IMR-90 (cell line): ENCODE measurements around the gene AHCYL1. TPM values are rescaled to one million over a fixed set of nuclear protein-coding genes. Genes with fewer than 3 reads are reported as not detected.

ENCODE experiments used
- ATAC-seq: fragments of 200-7000 bp; cut with Tn5 transposase; 2 replicates; pipeline ENCODE4 v1.9.1; 2020; ENCODE audit warnings: low read depth, mild to moderate bottlenecking, moderate library complexity
- BruUV-seq: library from RNA; stranded (reverse); fragments of 400-500 nt; replicated peaks from 2 replicates; lab custom pipeline; 2021; lab: Mats Ljungman, UMichigan
- CTCF ChIA-PET: fragments of 300-600 bp; formaldehyde crosslinking; extraction: SDS; loops from one replicate; lab custom pipeline; 2021; ENCODE audit warnings: antibody characterized with exemption; lab: Yijun Ruan, JAX
- POLR2A ChIA-PET: fragments of 300-600 bp; sonication (Branson Sonifier 250); formaldehyde crosslinking; loops from one replicate; lab custom pipeline; 2022; ENCODE audit warnings: antibody characterized with exemption; ENCODE audit not compliant: unreplicated experiment; lab: Charles Lee
- DNase-seq: peaks from one replicate; pipeline ENCODE4 v3.0.0; 2013
- H2AFZ ChIP-seq: replicated peaks from 2 replicates; pipeline ENCODE3; 2013; ENCODE audit warnings: low read length, mild to moderate bottlenecking; ENCODE audit not compliant: poor library complexity
- H2AK5ac ChIP-seq: 2 replicates; pipeline ENCODE4 v1.6.1; 2013; ENCODE audit warnings: low read depth, low read length, inconsistent platforms
- H2AK9ac ChIP-seq: replicated peaks from 2 replicates; pipeline ENCODE3; 2013; ENCODE audit warnings: mild to moderate bottlenecking, low read depth, low read length, moderate library complexity; ENCODE audit not compliant: poor library complexity
- H2BK120ac ChIP-seq: 2 replicates; pipeline ENCODE4 v1.6.1; 2013; ENCODE audit warnings: low read depth, low read length, inconsistent platforms
- H2BK15ac ChIP-seq: 3 replicates; pipeline ENCODE4 v1.6.1; 2013; ENCODE audit warnings: low read depth, low read length, inconsistent platforms
- H2BK20ac ChIP-seq: 2 replicates; pipeline ENCODE4 v1.6.1; 2013; ENCODE audit warnings: low read depth, mild to moderate bottlenecking, inconsistent platforms, low read length, moderate library complexity
- H2BK5ac ChIP-seq: 2 replicates; pipeline ENCODE4 v1.6.1; 2013; ENCODE audit warnings: mild to moderate bottlenecking, low read depth, low read length, inconsistent platforms; ENCODE audit not compliant: poor library complexity, severe bottlenecking
- H3K14ac ChIP-seq: replicated peaks from 2 replicates; pipeline ENCODE4 v1.6.1; 2013; ENCODE audit warnings: low read depth, low read length, inconsistent platforms
- H3K18ac ChIP-seq: 2 replicates; pipeline ENCODE4 v1.6.1; 2013; ENCODE audit warnings: low read depth, low read length, control low read depth
- H3K23ac ChIP-seq: 2 replicates; pipeline ENCODE4 v1.6.1; 2013; ENCODE audit warnings: low read depth, low read length, inconsistent platforms
- H3K27ac ChIP-seq: 2 replicates; pipeline ENCODE4 v1.5.1; 2013; ENCODE audit warnings: mild to moderate bottlenecking, control low read depth, low read length; ENCODE audit not compliant: insufficient read depth
- H3K27me3 ChIP-seq: 2 replicates; pipeline ENCODE4 v1.6.1; 2013; ENCODE audit warnings: low read length; ENCODE audit not compliant: control insufficient read depth, insufficient read depth
- H3K36me3 ChIP-seq: 2 replicates; pipeline ENCODE4 v1.6.1; 2013; ENCODE audit warnings: low read length, mixed read lengths; ENCODE audit not compliant: control insufficient read depth, insufficient read depth
- H3K4ac ChIP-seq: 2 replicates; pipeline ENCODE4 v1.6.1; 2013; ENCODE audit warnings: low read depth, low read length, inconsistent platforms
- H3K4me1 ChIP-seq: 2 replicates; pipeline ENCODE4 v1.6.1; 2013; ENCODE audit warnings: low read length, mixed read lengths; ENCODE audit not compliant: control insufficient read depth, insufficient read depth
- H3K4me2 ChIP-seq: 2 replicates; pipeline ENCODE4 v1.6.1; 2013; ENCODE audit warnings: low read depth, mild to moderate bottlenecking, control low read depth, low read length, moderate library complexity
- H3K4me3 ChIP-seq: 2 replicates; pipeline ENCODE4 v1.5.1; 2013; ENCODE audit warnings: low read depth, mild to moderate bottlenecking, control low read depth, low read length, moderate library complexity; ENCODE audit not compliant: insufficient read depth
- H3K56ac ChIP-seq: 2 replicates; pipeline ENCODE4 v1.6.1; 2013; ENCODE audit warnings: low read length, inconsistent platforms; ENCODE audit not compliant: insufficient read depth; ENCODE audit errors: extremely low read depth
- H3K79me1 ChIP-seq, 2 experiments: 2 replicates each; pipeline ENCODE4 v1.6.1; 2013; ENCODE audit warnings: low read length in 2 of 2, inconsistent platforms in 1 of 2, low read depth in 1 of 2
- H3K9ac ChIP-seq: 2 replicates; pipeline ENCODE4 v1.6.1; 2013; ENCODE audit warnings: low read depth, low read length, control low read depth
- H3K9me1 ChIP-seq: 2 replicates; pipeline ENCODE4 v1.6.1; 2013; ENCODE audit warnings: low read length, inconsistent platforms; ENCODE audit not compliant: insufficient read depth
- H3K9me3 ChIP-seq: 2 replicates; pipeline ENCODE4 v1.6.1; 2013; ENCODE audit warnings: low read length; ENCODE audit not compliant: control insufficient read depth, insufficient read depth
- H4K20me1 ChIP-seq: 2 replicates; pipeline ENCODE4 v1.6.1; 2013; ENCODE audit warnings: low read length, inconsistent platforms; ENCODE audit not compliant: insufficient read depth
- H4K5ac ChIP-seq: 2 replicates; pipeline ENCODE4 v1.6.1; 2013; ENCODE audit warnings: mild to moderate bottlenecking, low read depth, low read length, control low read depth
- H4K8ac ChIP-seq, 2 experiments: 2 replicates each; pipeline ENCODE4 v1.6.1; 2013; ENCODE audit warnings: low read depth in 2 of 2, low read length in 2 of 2, control low read depth in 1 of 2, inconsistent platforms in 1 of 2
- H4K91ac ChIP-seq: 2 replicates; pipeline ENCODE4 v1.6.1; 2013; ENCODE audit warnings: low read depth, low read length, inconsistent platforms; ENCODE audit not compliant: insufficient read depth
- BHLHE40 ChIP-seq: fragments of 150-350 bp; IDR thresholded peaks from 2 replicates; pipeline ENCODE4 v1.6.1; 2016; ENCODE audit warnings: mild to moderate bottlenecking, low read depth, low read length
- CEBPB ChIP-seq: IDR thresholded peaks from 2 replicates; pipeline ENCODE4 v1.6.1; 2012; ENCODE audit warnings: low read depth, low read length, improper control_type of control experiment
- CHD1 ChIP-seq: IDR thresholded peaks from 2 replicates; pipeline ENCODE4 v1.6.1; 2012; ENCODE audit warnings: low read depth, low read length, improper control_type of control experiment
- CTCF ChIP-seq: conservative IDR thresholded peaks from 2 replicates; pipeline ENCODE4 v1.5.1; 2012; ENCODE audit warnings: mild to moderate bottlenecking, low read depth, low read length, improper control_type of control experiment
- ELK1 ChIP-seq: fragments of 150-350 bp; IDR thresholded peaks from 2 replicates; pipeline ENCODE4 v1.6.1; 2016; ENCODE audit warnings: low read depth, mild to moderate bottlenecking, low read length, moderate library complexity, borderline replicate concordance
- FOS ChIP-seq: fragments of 150-350 bp; IDR thresholded peaks from 2 replicates; pipeline ENCODE4 v1.6.1; 2016; ENCODE audit warnings: low read depth, low read length
- MAFK ChIP-seq: IDR thresholded peaks from 2 replicates; pipeline ENCODE4 v1.6.1; 2012; ENCODE audit warnings: low read depth, low read length, improper control_type of control experiment
- MAZ ChIP-seq: IDR thresholded peaks from 2 replicates; pipeline ENCODE4 v1.6.1; 2012; ENCODE audit warnings: low read depth, mild to moderate bottlenecking, low read length, improper control_type of control experiment, moderate library complexity, borderline replicate concordance
- MXI1 ChIP-seq: IDR thresholded peaks from 2 replicates; pipeline ENCODE4 v1.6.1; 2012; ENCODE audit warnings: low read depth, mild to moderate bottlenecking, low read length, moderate library complexity, borderline replicate concordance
- NFE2L2 ChIP-seq: fragments of 150-350 bp; IDR thresholded peaks from 2 replicates; pipeline ENCODE4 v1.6.1; 2016; ENCODE audit warnings: low read depth, mild to moderate bottlenecking, low read length
- POLR2A ChIP-seq: IDR thresholded peaks from 2 replicates; pipeline ENCODE4 v1.6.1; 2012; ENCODE audit warnings: mild to moderate bottlenecking, low read depth, low read length
- RAD21 ChIP-seq: IDR thresholded peaks from 2 replicates; pipeline ENCODE4 v1.6.1; 2012; ENCODE audit warnings: low read length, improper control_type of control experiment
- RCOR1 ChIP-seq: IDR thresholded peaks from 2 replicates; pipeline ENCODE4 v1.6.1; 2012; ENCODE audit warnings: mild to moderate bottlenecking, low read length, improper control_type of control experiment; ENCODE audit not compliant: insufficient replicate concordance
- RFX5 ChIP-seq: IDR thresholded peaks from 2 replicates; pipeline ENCODE4 v1.8.0; 2012; ENCODE audit warnings: low read depth, mild to moderate bottlenecking, low read length, moderate library complexity
- SMC3 ChIP-seq: fragments of 150-350 bp; IDR thresholded peaks from 2 replicates; pipeline ENCODE4 v1.6.1; 2016; ENCODE audit warnings: low read depth, mild to moderate bottlenecking, antibody characterized with exemption, low read length, moderate library complexity
- USF2 ChIP-seq: fragments of 150-350 bp; IDR thresholded peaks from 2 replicates; pipeline ENCODE4 v1.6.1; 2017; ENCODE audit warnings: mild to moderate bottlenecking, antibody characterized with exemption, low read length, low read depth
- WGBS, 2 experiments: methylation state at CpG; one replicate each; pipeline versions ENCODE4 v1.1.5 to v1.1.7; 2013; ENCODE audit warnings: missing lambda C conversion rate in 2 of 2; ENCODE audit not compliant: insufficient read length in 1 of 2; ENCODE audit errors: extremely low coverage in 2 of 2; 5-methylcytosine and 5-hydroxymethylcytosine counted together
- dilution Hi-C: fragments of 300-500 bp; cut with HindIII; formaldehyde crosslinking; loops from one replicate; pipeline ENCODE4 v1.14.3; 2018; ENCODE audit warnings: low sequenced_read_pairs; ENCODE audit not compliant: unreplicated experiment
- in situ Hi-C: fragments of 300-500 bp; cut with MboI; formaldehyde crosslinking; loops from 3 replicates; pipeline ENCODE4 v1.14.3; 2019; ENCODE audit warnings: low sequenced_read_pairs, inconsistent platforms, mixed read lengths
- intact Hi-C: fragments of 100-400 bp; cut with micrococcal nuclease; formaldehyde crosslinking; loops from 2 replicates; pipeline ENCODE4 v1.10.0; 2022
- polyA plus RNA-seq, 3 experiments: library from polyadenylated mRNA; depleted of rRNA; stranded (reverse); fragments of >200 nt; gene quantifications; 2 replicates each; pipeline ENCODE4 v1.2.3, GENCODE V29; 2012; ENCODE audit warnings: low replicate concordance in 1 of 3
- total RNA-seq: library from RNA; depleted of rRNA; stranded (reverse); fragments of >200 nt; gene quantifications from 2 replicates; pipeline ENCODE4 v1.2.3, GENCODE V29; 2012

The AHCYL1 gene
- total and polyA plus RNA-seq, 2 of the 4 experiments (the other 2 are of a cell fraction) = 75.1 to 76.0 TPM

DNA sequence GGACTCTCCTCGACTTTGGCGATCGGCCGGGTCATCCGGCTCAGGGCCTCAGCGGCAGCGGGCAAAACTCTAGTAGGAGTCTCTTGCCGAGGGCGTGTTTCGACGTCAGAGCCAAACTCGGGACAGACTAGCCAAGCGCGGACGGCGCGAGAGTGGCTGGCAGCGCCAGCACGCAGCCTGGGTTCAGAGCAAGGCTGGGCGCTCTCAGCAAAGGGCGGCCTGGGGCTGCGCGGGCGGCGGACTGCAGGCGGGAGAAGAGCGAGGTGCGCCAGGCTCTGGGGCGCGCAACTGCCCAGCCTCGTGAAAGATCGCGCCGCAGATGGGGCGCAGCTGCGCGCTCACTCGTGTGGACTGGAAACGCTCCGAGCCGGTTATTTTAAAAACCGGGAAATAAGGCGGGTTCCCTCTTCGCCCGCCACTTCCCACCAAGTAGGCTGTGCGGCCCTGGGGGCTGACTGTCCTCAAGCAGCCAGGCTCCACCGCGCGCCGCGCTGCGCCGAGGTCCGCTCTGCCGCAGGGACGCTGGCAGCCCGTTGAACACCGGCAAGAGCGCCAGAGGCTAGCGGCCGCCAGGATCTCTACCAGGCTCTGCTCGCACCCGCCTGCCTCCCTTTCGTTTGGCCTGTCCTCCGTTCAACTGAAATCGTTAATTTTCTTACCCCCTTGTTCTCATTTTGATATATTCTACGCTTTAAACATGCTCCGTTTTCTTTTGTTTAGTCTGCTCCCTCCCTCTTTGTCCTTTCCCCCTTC lies 83.5 kb downstream of the AHCYL1 start:
- H3K4me1 ChIP-seq = no peaks in the 10 kb centered on the region; the same call in 1 of the 2 replicates
- no peak overlapping the region for H2BK120ac ChIP-seq
- H4K20me1 ChIP-seq = peaks cover 21% of the 10 kb centered on the region; the same call in 1 of the 2 replicates
- dilution Hi-C loops (no loop called here), intact Hi-C loops (no loop called here), in situ Hi-C loops (no loop called here)
- no peak overlapping the region for H3K27ac ChIP-seq
- no peak overlapping the region for H3K4ac ChIP-seq
- no peak overlapping the region for H4K91ac ChIP-seq
- DNase-seq (no peak), ATAC-seq (no peak)
- TF ChIP-seq MAFK (no peak), FOS (no peak), USF2 (no peak), POLR2A (no peak), CHD1 (no peak), NFE2L2 (no peak), MAZ (no peak), RCOR1 (no peak), SMC3 (no peak), CTCF (no peak), RAD21 (no peak), RFX5 (no peak), BHLHE40 (no peak), CEBPB (no peak), MXI1 (no peak), ELK1 (no peak)
- no peaks in the 10 kb centered on the region for H3K79me1 ChIP-seq
- no peak overlapping the region for H3K4me3 ChIP-seq
- H3K9ac ChIP-seq = no peak overlapping the region
- H3K9me1 ChIP-seq = no peaks in the 10 kb centered on the region
- H4K5ac ChIP-seq = no peak overlapping the region
- H2BK15ac ChIP-seq = no peak overlapping the region
- no peak overlapping the region for H3K23ac ChIP-seq
- H3K9me3 ChIP-seq = peaks cover 24% of the 10 kb centered on the region
- H3K18ac ChIP-seq = no peak overlapping the region
- POLR2A ChIA-PET = no interaction called here
- no peak overlapping the region for H3K14ac ChIP-seq
- CTCF ChIA-PET = no interaction called here
- no peak overlapping the region for H2BK5ac ChIP-seq
- no TSS peak for BruUV-seq
- H3K4me2 ChIP-seq = no peak overlapping the region
- WGBS, 2 experiments = 9% methylated on average over 50 of the region's 68 CpGs; no CpG with 5 or more reads in 1 of the 2 experiments
- no peak overlapping the region for H2AK9ac ChIP-seq
- no peak overlapping the region for H2AFZ ChIP-seq
- no peak overlapping the region for H4K8ac ChIP-seq
- peaks cover 70% of the 10 kb centered on the region for H3K27me3 ChIP-seq
- H3K36me3 ChIP-seq = no peaks in the 10 kb centered on the region
- no peak overlapping the region for H2BK20ac ChIP-seq
- no peak overlapping the region for H3K56ac ChIP-seq
- no peak overlapping the region for H2AK5ac ChIP-seq
